NCI-H82 treated with DMSO at 0.1 percent for 48 hours (cell line): ENCODE results near the gene SAP130.

Experiments
- DNase-seq: peaks from one replicate; lab custom pipeline; 2025; ENCODE audit not compliant: unreplicated experiment; lab: John Stamatoyannopoulos, UW

Gene SAP130

GRCh38 chr2:128026448-128027277, 1.2 kb downstream of the SAP130 start:
- no peak for DNase-seq

- DNase-seq, result no peak
Observed at GRCh38 chr2:128024816-128025215, 3.0 kb downstream of the SAP130 start.

GRCh38 chr2:128017561-128017960, 10.3 kb downstream of the SAP130 start:
- no peak for DNase-seq

GRCh38 chr2:128016620-128017019, 11.2 kb downstream of the SAP130 start:
- DNase-seq, result no peak

GRCh38 chr2:128012698-128013097, 15.2 kb downstream of the SAP130 start:
- DNase-seq, result no peak

- DNase-seq, result no peak
Observed at GRCh38 chr2:128008074-128008672, 19.7 kb downstream of the SAP130 start.

GRCh38 chr2:128004509-128004908, 23.4 kb downstream of the SAP130 start:
- DNase-seq, result no peak

GRCh38 chr2:128003463-128003862, 24.4 kb downstream of the SAP130 start:
- DNase-seq, result no peak

- DNase-seq, result no peak
Observed at GRCh38 chr2:127996160-127996559, 31.7 kb downstream of the SAP130 start.

- no peak for DNase-seq
Observed at GRCh38 chr2:127995725-127996124, 32.1 kb downstream of the SAP130 start.

GRCh38 chr2:127993659-127994058, 34.2 kb downstream of the SAP130 start:
- DNase-seq, result no peak

GRCh38 chr2:127991742-127992141, 36.1 kb downstream of the SAP130 start:
- DNase-seq, result no peak

- no peak for DNase-seq
Observed at GRCh38 chr2:127986548-127987079, 41.2 kb downstream of the SAP130 start.

- DNase-seq, result no peak
Observed at GRCh38 chr2:127985735-127986134, 42.1 kb downstream of the SAP130 start.

- DNase-seq, result no peak
Observed at GRCh38 chr2:127985026-127985734, 42.7 kb downstream of the SAP130 start.

- DNase-seq, result no peak
Observed at GRCh38 chr2:127984551-127984950, 43.3 kb downstream of the SAP130 start.

GRCh38 chr2:127969446-127969845, 58.4 kb downstream of the SAP130 start:
- no peak for DNase-seq

- DNase-seq, result no peak
Observed at GRCh38 chr2:127968610-127969339, 59.1 kb downstream of the SAP130 start.

- no peak for DNase-seq
Observed at GRCh38 chr2:127961729-127962128, 66.1 kb downstream of the SAP130 start.

GRCh38 chr2:127957240-127957639, 70.6 kb downstream of the SAP130 start:
- no peak for DNase-seq

GRCh38 chr2:127954857-127955256, 73.0 kb downstream of the SAP130 start:
- no peak for DNase-seq
